GM19240 (cell line): ENCODE measurements around the gene RUFY4.

Experiments
- DNase-seq: peaks from one replicate; pipeline ENCODE4 v3.0.0; 2011; ENCODE audit warnings: low spot score; ENCODE audit not compliant: insufficient read length

The RUFY4 gene, protein sequence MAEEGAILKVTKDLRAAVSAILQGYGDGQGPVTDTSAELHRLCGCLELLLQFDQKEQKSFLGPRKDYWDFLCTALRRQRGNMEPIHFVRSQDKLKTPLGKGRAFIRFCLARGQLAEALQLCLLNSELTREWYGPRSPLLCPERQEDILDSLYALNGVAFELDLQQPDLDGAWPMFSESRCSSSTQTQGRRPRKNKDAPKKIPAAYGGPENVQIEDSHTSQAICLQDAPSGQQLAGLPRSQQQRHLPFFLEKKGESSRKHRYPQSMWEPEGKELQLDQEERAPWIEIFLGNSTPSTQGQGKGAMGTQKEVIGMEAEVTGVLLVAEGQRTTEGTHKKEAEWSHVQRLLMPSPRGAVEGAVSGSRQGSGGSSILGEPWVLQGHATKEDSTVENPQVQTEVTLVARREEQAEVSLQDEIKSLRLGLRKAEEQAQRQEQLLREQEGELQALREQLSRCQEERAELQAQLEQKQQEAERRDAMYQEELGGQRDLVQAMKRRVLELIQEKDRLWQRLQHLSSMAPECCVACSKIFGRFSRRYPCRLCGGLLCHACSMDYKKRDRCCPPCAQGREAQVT

DNA sequence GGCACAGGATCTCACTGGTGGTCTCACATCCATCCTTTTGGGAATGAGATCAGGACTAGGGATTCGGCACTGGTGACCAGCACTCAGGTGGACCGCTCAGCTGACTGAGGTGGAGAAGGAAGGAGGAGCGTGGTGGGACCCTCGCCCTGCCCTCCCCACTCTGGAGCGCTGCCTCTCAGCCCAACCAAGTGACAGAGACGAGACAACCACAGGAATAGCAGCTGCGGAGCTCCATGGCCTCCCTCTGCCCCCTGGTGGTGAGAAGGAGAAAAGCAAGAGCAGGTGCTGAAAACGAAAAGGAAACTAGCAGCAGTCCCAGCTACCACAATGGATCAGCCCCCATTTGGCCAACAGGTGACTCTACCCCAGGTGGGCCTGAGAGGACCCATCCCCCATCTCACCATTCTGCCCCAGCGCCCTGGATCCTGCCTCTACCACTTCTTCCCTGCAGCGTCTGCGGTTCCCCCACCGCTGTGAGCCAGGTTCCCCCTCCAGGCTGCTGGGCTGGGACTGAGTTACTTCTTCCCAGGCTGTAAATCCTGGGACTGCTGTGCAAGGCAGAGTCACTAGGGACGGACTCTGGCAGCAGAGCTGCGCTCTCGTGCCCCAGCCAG is at the start of gene RUFY4:
TSS of gene RUFY4 (plus strand) at position 533 of the 614 bp plus-strand sequence. CDS start 1,353 bp downstream, outside the sequence.
- DNase-seq: peak; percentile 45

DNA sequence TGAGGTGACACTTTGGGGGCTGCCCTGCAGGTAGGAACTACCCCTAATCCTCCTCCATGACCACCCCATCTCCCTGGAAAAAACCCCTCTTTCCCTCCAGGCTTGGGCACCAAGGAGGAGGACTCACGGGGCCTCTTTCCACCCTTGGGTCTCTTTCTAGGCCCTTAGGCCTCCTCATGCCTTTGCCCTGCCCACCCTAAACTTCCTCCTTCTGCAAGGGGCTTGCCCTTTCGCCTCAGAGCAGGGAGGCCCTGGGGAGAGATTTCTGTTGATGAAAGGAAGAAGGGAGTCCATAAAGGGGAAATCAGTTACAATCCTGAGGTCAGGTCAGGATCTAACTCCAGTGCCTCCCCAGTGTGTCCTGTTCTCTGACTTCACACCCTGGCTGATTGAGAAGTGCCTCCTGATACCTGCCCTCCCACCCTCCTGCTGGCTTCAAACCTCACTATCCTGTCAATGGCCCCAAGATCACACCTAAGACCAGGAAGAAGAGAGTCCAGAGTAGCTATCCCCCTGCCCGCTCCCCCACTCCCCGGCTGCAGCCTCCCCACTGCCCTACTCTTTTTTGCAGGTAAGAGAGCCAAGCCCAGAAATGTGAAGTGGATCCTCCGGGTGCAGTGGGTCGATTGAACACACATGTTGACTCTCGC is 49.5 kb upstream of the RUFY4 start:
- no peak for DNase-seq

DNA sequence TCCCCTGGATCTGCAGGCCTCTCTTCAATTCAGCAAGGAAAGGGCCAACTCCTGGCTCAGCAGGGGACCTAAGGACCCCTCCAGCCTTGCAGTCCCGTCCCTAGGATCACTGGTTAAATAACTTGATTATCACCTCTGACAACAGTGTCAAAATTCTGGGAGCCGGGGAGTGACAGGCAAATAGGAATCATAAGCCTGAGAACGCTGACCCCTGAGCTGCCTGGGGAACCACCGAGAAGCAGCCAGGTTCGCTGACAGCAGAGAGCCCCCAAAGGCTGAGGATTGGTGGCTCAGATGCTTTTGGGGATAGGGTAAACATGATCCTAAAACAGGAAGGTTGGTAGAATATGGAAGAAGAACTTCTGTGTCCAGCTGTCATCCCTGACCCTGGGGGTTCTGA is 48.8 kb upstream of the RUFY4 start:
- no peak for DNase-seq

DNA sequence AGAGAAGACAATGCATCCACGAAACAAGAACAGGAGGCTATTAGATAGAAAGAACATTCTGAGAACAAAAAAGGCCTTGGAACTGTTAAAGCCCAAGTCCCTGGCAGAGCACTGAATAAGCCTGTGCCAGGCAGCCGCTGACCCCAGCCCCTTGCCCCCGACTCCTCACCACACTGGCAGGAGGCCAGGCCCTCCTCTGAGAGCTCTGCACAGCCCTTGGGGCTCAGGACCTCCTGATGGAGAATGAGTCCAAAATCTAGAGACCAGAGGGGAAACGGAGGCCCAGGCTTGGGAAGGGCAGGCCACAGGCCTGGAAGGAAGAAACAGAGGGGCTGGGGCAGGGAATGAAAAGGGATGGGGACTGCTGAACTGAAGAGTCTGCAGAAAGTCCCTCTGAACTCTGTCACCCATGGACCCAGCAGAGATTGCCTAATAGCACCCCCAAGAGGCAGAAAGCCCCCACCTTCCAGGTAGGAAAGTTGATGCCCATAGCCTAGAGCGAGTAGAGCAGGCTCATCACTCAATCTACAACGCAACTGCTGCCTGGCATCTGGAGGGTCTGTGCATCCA is 48.0 kb upstream of the RUFY4 start:
- no peak for DNase-seq

DNA sequence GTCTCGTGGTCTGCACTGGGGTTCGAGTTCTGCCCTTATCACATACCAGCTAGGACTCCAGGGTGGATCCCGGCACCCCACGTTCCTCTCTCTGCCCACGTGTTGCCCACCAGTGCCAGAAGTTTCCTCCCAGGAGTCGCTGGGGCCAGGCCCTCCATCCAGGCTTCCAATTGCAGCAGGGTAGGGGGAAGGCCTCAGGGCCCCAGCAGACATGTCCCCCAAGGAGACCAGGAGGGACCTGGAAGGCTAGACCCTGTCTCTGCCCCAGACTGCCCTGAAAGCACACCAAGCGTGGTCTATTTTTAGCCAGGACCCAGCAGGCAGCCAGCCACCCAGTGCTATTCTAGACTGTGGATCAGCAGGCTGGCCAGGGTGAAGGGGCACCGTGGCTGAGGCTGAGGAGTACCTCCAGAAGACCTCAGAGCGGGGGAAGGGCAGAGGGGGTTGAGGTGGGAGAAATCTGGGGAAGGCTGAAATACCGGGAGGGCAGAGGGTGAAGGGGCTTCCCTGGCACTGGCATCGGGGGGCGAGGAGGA is 47.4 kb upstream of the RUFY4 start:
- no peak for DNase-seq

DNA sequence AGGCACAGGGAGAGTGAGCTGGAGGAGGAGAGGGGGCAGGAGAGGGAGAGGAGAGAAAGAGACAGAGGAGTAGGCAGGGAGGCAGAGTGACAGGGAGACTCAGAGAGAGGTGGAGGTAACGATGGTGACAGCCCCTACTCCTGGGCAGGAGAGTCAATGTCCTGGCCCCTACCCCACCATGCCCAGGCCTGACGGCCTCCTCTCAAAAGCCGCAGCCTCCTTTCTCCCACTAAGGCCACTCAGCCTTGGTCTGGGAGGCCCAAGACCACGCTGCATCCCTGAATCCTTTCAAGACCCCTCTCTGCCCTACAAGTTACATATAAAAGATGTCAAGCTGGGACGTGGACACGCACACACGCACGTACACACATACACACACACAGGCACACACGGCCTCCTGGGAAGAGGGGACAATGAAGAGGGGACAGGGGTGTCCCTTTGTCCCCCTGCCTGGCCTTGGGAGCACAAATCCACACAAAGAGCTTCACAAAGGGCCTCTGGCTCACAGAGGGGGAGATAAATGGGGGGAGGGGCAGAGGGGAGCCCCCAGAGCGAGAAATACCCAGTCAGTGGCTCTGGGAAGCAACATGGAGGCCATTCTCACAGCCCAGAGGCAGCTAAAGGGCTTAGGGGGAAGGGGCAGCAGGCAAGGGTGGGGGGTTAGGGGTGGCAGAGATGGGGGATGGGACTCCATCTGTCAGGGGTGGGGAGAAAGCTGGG is 46.8 kb upstream of the RUFY4 start:
- no peak for DNase-seq

DNA sequence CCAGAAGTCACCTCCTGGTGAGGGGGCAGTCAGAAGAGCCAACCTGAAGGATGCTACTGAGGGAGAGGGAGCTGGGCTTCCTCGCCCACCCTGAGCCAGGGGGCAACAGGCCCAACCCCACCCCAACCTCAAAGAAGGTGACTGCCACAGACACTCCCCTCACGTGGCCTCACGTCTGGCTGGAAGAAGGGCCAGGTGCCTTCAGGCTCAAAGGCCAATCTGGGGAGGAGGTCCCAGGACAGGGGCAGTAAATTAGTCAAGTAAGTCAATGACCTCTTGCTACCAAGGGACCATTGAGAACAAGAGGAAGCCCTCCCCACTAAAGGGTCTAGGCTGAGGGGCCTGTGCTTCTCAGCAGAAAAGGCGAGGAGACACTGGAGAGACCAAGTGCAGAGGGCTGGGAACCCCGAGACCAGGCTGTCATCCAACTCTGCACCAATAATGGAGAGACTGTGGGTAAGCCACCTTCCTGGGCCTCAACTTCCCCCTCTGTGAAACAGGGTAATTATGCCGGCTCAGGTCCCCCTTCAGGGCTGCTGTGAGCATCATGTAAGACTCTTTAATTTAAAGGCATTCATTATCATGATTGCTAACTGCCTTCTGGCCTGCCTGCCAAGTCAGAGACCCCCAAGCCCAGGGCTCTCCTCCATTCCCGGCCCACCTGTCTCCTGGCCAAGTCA is 46.1 kb upstream of the RUFY4 start:
- DNase-seq: no peak

DNA sequence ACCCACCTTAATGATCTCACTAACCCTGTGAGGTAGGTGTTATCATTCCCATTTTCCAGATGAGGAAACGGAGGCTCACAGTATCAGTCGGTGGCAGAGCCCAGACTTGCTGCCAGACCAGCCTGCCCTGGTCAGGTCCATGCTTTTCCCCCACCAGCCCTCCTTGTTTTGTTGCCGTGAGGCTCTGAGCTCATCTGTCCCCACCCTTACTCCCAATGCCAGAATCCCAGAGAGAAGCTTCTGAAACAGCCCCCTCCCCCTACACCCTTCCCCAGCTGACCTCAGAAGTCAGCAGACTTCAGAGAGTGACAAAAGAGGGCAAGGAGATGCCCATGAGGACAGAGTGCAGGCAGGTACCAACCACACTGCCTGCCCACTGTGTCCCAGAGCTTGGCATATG is 45.4 kb upstream of the RUFY4 start:
- DNase-seq: no peak

DNA sequence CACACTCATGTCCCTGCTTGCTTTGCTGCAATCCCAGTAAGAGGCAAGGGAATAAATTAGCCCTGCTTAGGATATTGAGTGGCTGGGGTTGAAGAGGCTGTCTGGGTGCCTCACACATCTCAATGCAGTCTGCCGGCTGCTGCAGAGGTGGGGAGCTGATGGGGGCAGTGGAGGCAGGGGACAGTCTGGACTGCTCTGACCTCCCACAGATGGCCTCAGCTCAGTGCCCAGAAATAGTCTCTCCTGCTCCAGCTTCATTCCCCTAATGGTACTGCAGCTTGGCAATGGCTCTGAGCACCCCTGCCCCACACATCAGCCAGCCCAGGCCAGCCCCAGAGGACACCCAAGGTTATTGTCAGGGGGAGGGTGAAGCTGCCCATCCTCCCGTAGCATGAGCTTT is 44.7 kb upstream of the RUFY4 start:
- no peak for DNase-seq

DNA sequence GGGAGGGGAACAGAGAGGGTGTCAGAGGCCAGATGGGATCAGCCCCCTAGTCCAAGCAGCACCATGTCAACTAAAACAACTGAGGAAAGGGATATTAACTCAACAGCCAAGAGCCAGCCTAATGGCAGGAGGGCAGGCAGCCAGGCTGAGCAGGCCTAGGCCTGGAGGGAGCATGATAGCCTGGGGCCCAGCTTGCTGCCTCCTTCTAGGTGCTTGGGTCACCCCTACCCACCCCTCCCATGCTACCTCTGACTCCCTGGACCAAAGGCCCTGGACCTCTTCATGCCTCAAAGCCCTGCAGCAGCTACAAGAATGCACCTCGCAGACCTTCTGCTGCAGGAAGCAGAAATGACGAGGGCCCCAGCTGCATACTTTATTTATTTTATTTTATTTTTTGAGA is 44.2 kb upstream of the RUFY4 start:
- no peak for DNase-seq

DNA sequence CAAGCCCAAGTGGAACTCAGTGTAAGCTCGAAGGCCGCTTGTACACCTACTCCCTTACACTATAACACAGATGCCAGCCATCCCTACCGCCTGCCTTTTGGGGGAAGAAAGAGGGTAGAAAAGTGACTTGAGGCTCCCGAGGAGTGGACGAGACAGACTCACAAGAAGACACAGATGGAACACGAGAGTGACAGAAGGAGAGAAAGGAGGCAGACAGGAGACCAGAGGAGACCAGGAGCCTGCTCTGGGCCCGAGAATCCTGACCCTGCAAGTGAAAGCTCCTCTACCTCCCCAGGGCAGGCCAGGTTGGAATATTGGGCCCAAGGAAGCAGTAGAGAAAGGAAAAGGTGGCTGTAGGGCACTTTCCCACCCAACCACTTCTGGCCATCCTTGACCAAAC is 42.8 kb upstream of the RUFY4 start:
- no peak for DNase-seq

DNA sequence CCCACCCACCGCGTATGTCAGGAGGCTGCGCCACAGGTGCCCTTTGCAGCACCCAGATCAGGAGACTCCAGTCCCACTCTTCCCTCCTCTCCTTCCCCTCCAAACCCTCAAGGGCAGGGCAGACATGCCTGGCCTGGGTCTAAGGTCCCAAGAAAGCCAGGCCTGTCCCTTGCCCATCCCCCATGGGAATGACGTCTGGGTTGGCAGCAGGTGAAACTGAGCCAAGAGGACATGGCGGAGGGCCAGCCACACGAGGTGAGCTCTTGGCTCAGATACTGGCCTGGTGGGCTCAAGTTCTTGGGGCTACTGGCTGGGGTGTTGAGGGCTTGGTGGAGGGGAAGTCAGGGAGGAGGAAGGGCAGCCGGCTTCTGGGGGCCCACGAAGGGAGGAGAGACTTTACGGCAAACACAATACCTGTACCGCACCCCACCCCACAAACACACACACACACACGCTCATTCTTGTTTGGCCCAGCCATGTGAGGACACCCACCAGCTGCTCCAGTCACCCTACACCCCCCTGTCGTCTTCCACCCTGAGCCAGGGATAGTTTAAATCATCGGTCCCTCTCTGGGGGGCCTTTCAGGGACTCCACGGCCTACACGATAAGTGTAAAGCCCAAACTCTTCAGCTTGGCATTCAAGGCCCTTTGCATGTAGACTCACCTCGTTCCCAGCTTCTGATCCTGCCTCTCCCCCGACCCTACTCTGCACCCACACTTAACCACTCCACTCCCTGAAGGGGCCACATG is 42.2 kb upstream of the RUFY4 start:
- no peak for DNase-seq

DNA sequence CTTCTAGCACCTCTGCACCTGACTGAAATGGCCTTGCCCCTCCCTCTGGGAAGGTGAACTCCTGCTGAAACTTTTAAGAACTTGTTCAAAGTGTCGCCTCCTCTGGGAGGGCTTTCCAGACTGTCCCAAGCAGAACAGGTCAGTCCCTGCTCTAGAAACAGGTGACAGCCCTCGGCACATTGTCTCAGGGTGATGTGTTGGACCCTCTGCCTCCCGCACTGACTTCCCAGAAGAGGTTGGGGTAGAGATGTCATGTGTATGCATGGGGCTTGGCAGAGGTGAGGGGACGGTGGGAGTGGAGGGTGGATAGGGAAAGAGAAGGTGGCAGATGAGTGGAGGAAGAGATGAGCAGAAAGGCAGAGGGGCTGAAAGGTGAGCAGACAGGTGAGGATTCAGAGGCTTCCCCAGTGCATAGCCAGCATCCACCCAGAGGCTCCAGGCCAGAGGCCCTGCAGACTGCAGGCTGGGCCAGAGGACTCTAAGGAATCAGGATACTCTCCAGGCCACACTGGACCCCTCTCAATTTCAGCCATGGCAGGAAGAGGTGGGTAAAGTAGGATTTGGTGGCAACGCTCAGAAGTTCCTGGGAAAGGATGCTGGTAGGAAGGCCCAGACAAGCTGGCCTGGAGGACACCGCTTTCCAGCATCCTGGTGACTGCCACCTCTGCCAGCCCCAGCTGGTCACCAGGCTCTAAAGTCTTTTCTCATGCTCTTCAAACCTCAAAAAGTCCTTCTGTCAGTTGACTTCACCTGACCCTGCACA is 41.4 kb upstream of the RUFY4 start:
- DNase-seq: no peak

DNA sequence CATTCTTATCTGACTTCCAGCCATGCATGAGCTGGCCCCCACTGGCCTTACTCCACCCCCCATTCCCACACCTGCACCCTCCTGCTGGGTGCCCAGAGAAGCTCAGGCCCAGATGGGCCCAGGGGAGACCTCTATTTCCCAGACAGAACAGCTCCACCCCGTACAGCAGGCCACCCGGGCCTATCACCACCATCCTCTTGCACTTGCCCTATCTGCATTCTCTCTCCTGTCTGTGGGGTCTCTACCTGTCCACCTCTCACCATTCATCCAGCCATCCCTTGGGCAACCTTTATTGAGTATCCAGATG is 40.9 kb upstream of the RUFY4 start:
- DNase-seq: no peak

DNA sequence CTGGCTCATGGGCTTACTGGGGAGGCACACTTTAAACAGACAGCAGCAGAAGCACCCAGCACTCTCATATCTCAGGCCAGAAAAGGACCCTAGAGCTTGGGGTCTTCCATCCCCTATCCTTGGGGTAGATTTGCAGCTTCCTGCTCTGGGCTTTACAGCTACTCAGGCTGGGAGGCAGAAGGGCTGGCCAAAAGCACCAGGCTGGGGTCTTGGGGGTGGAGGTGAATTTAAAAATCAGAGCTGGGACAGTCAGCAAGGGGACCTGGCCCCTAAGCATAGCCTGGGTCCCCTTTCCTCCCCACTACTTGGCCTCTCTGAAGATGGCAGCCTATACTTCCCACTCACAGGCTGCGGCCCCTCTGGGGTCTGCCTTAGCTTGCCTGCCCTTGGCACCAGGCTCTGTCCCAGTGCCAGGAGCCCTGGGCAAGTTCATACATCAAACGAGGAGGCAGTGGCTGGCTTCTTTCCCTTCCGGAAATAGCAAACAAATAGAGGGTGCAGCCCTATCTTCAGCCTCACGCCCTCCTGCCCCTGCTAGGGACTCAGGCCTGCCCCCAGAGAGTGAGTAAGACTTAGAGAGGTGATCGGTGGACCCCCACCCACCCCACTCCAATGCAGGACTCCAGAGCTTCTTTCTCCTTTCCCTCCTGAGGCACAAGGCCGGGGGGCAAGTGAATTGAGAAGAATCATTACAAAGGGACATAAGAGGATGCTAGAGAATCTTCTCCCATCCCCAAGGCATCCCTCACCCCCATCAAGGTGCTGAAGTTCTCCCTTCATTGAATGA is 40.3 kb upstream of the RUFY4 start:
- DNase-seq: no peak

DNA sequence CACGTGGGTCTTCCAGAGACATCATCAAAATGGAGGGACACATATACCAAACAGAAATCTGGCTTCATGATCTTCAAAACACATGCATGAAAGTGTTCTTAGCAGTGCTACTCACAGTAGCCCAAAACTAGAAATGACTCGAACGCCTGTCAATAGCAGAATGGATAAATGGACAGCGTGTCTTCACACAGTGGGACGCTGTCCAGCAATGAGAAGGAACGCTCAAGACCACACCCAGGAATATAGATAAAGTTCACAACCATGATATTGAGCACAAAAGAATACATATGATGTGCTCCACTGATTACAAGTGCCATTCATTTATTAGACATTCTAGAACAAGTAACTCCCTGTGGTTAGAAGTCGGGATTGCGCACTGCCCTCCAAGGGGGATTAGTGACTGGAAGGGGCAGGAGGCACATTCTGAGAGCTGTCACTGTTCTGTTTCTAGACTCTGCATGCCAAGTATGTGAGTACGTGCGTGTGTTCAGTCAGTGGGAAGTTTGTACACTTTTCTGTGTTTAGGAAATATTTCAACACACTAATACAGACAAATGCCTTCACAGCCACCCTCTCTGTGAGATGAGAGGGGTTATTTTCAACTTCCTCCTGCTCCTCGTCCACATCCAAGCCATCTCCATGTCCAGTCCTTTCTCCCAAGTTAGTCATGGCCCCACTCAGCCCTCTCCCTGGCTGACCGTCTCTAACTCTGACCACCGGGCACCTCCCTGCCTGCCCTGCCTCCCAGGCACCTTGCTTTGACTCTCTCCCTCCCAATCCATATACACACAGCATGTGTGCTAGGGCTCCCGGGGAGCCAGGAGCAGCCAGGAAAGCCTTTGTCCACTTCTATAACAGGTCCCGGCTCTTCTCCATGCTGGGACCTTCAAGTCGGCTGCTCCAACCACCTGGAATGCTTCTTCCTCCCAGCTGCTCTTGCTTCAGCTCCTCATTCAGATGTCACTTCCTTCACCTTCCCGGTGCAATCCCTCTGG is 39.4 kb upstream of the RUFY4 start:
- no peak for DNase-seq
